Glutamatergic neuron (in vitro differentiated cells): ENCODE measurements around the gene TUBGCP6. TPM values are rescaled to one million over a fixed set of nuclear protein-coding genes. Genes with fewer than 3 reads are reported as not detected.
A peak's percentile ranks its signal among the peaks of the same experiment; 100 is the strongest.

Experiments used
- DNase-seq: peaks from one replicate; pipeline ENCODE4 v3.0.0; 2022
- H3K27ac Mint-ChIP-seq: one replicate; pipeline ENCODE4 v1.8.0; 2020; ENCODE audit warnings: mild to moderate bottlenecking, mixed read lengths, inconsistent platforms; ENCODE audit not compliant: unreplicated experiment
- H3K27me3 Mint-ChIP-seq: one replicate; pipeline ENCODE4 v1.8.0; 2020; ENCODE audit warnings: mild to moderate bottlenecking, moderate library complexity, mixed read lengths, inconsistent platforms; ENCODE audit not compliant: unreplicated experiment
- H3K36me3 Mint-ChIP-seq: one replicate; pipeline ENCODE4 v1.8.0; 2020; ENCODE audit warnings: mild to moderate bottlenecking, mixed read lengths, inconsistent platforms; ENCODE audit not compliant: unreplicated experiment
- H3K4me1 Mint-ChIP-seq: one replicate; pipeline ENCODE4 v1.8.0; 2020; ENCODE audit warnings: mild to moderate bottlenecking, low read depth, mixed read lengths, inconsistent platforms; ENCODE audit not compliant: unreplicated experiment
- H3K4me3 Mint-ChIP-seq: one replicate; pipeline ENCODE4 v1.8.0; 2020; ENCODE audit warnings: mild to moderate bottlenecking, mixed read lengths, inconsistent platforms; ENCODE audit not compliant: unreplicated experiment
- H3K9me3 Mint-ChIP-seq: one replicate; pipeline ENCODE4 v1.8.0; 2020; ENCODE audit warnings: mild to moderate bottlenecking, moderate library complexity, mixed read lengths, inconsistent platforms; ENCODE audit not compliant: unreplicated experiment
- CTCF ChIP-seq: fragments of 200-600 bp; sonication (generic); IDR thresholded peaks from one replicate; pipeline ENCODE4 v1.5.0; 2021; ENCODE audit not compliant: partially characterized antibody, unreplicated experiment
- total RNA-seq: library from RNA; stranded (reverse); fragmentation: NEBNext Ultra II Directional; extraction: Animal tissue kit (Norgen Biotek cat#: 25700); gene quantifications from one replicate; pipeline ENCODE4 v1.2.1, GENCODE V29; 2021; ENCODE audit not compliant: unreplicated experiment

Gene TUBGCP6
- total RNA-seq, 1 donor from 2014 or later: 51.0 TPM

- no peak for DNase-seq
- no peak overlapping the region for H3K4me3 Mint-ChIP-seq
- H3K36me3 Mint-ChIP-seq: no peaks in the 10 kb centered on the region
- peaks cover 3% of the 10 kb centered on the region for H3K9me3 Mint-ChIP-seq
- peaks cover 11% of the 10 kb centered on the region for H3K4me1 Mint-ChIP-seq
- TF ChIP-seq CTCF: no peak
- H3K27me3 Mint-ChIP-seq: peaks cover 5% of the 10 kb centered on the region
- H3K27ac Mint-ChIP-seq: no peak overlapping the region
Observed at GRCh38 chr22:50193621-50194020, 51.2 kb downstream of the TUBGCP6 start.

- Mint-ChIP-seq H3K27me3 (peaks cover 4% of the 10 kb centered on the region), H3K4me1 (peaks cover 11% of the 10 kb centered on the region), H3K36me3 (no peaks in the 10 kb centered on the region), H3K4me3 (peak overlapping the region; percentile 55), H3K9me3 (peaks cover 3% of the 10 kb centered on the region), H3K27ac (peak overlapping the region; percentile 55)
- DNase-seq: no peak
- TF ChIP-seq CTCF: no peak
Observed at GRCh38 chr22:50192436-50193204, 52.2 kb downstream of the TUBGCP6 start.

GRCh38 chr22:50190941-50191741 lies 53.7 kb downstream of the TUBGCP6 start:
- Mint-ChIP-seq H3K27ac (peak overlapping the region; percentile 33), H3K9me3 (peaks cover 8% of the 10 kb centered on the region), H3K36me3 (no peaks in the 10 kb centered on the region), H3K4me3 (peak overlapping the region; percentile 34), H3K4me1 (peaks cover 13% of the 10 kb centered on the region), H3K27me3 (peaks cover 4% of the 10 kb centered on the region)
- DNase-seq: no peak
- no peak for TF ChIP-seq CTCF

- TF ChIP-seq CTCF: no peak
- no peak overlapping the region for H3K27ac Mint-ChIP-seq
- no peak for DNase-seq
- H3K9me3 Mint-ChIP-seq: peaks cover 8% of the 10 kb centered on the region
- H3K4me3 Mint-ChIP-seq: no peak overlapping the region
- no peaks in the 10 kb centered on the region for H3K36me3 Mint-ChIP-seq
- H3K27me3 Mint-ChIP-seq: peaks cover 6% of the 10 kb centered on the region
- peaks cover 13% of the 10 kb centered on the region for H3K4me1 Mint-ChIP-seq
Observed at GRCh38 chr22:50190182-50190940, 54.5 kb downstream of the TUBGCP6 start.
